Mesodermal cell (in vitro differentiated cells): ENCODE data around the gene PCSK6.

Experiments
- H3K27ac ChIP-seq: 2 replicates; pipeline ENCODE4 v1.7.0; 2013; ENCODE audit warnings: mild to moderate bottlenecking, low read depth, low read length, moderate library complexity; ENCODE audit not compliant: severe bottlenecking
- H3K36me3 ChIP-seq: 2 replicates; pipeline ENCODE4 v1.7.1; 2013; ENCODE audit warnings: mild to moderate bottlenecking, low read length, moderate library complexity; ENCODE audit not compliant: control insufficient read depth, insufficient read depth
- H3K4me1 ChIP-seq: one replicate; pipeline ENCODE4 v1.7.1; 2013; ENCODE audit warnings: mild to moderate bottlenecking, low read length; ENCODE audit not compliant: insufficient read depth, control insufficient read depth, poor library complexity, severe bottlenecking
- H3K4me3 ChIP-seq: 2 replicates; pipeline ENCODE4 v1.7.0; 2013; ENCODE audit warnings: low read length, control low read depth, mild to moderate bottlenecking; ENCODE audit not compliant: insufficient read depth, poor library complexity, severe bottlenecking; ENCODE audit errors: extremely low read depth
- H3K9me3 ChIP-seq: 2 replicates; pipeline ENCODE4 v1.7.1; 2013; ENCODE audit warnings: mild to moderate bottlenecking, low read length, moderate library complexity; ENCODE audit not compliant: control insufficient read depth
- WGBS, 2 experiments: methylation state at CpG; one replicate each; pipeline ENCODE4 v1.1.5; 2013; ENCODE audit warnings: missing lambda C conversion rate in 2 of 2; ENCODE audit not compliant: insufficient coverage in 2 of 2; 5-methylcytosine and 5-hydroxymethylcytosine counted together

Gene PCSK6

GRCh38 chr15:101307048-101307896 lies 182.2 kb downstream of the PCSK6 start:
- H3K9me3 ChIP-seq: no peaks in the 10 kb centered on the region
- 85 to 93% methylated on average over 20 to 22 of the region's 24 CpGs for WGBS, 2 experiments

GRCh38 chr15:101306341-101307047 lies 183.0 kb downstream of the PCSK6 start:
- Histone ChIP-seq H3K27ac (no peak overlapping the region), H3K4me3 (no peak overlapping the region), H3K4me1 (no peaks in the 10 kb centered on the region), H3K9me3 (no peaks in the 10 kb centered on the region), H3K36me3 (no peaks in the 10 kb centered on the region)
- WGBS, 2 experiments: 86 to 92% methylated on average over 9 to 10 of the region's 10 CpGs

More at GRCh38 chr15:101307048-101307896, 182.2 kb downstream of the PCSK6 start:
- H3K4me1 ChIP-seq: no peaks in the 10 kb centered on the region
- H3K36me3 ChIP-seq: no peaks in the 10 kb centered on the region
- no peak overlapping the region for H3K27ac ChIP-seq
- no peak overlapping the region for H3K4me3 ChIP-seq

GRCh38 chr15:101305820-101306255 lies 183.7 kb downstream of the PCSK6 start:
- H3K9me3 ChIP-seq: no peaks in the 10 kb centered on the region
- no peak overlapping the region for H3K4me3 ChIP-seq
- 87 to 96% methylated on average over 7 of the region's 8 CpGs for WGBS, 2 experiments
- no peaks in the 10 kb centered on the region for H3K36me3 ChIP-seq
- no peak overlapping the region for H3K27ac ChIP-seq
- H3K4me1 ChIP-seq: no peaks in the 10 kb centered on the region

- Histone ChIP-seq H3K27ac (no peak overlapping the region), H3K36me3 (no peaks in the 10 kb centered on the region), H3K9me3 (no peaks in the 10 kb centered on the region), H3K4me3 (no peak overlapping the region), H3K4me1 (no peaks in the 10 kb centered on the region)
- WGBS, 2 experiments: 97 to 100% methylated on average over 2 to 3 of the region's 4 CpGs
These were observed 186.1 kb downstream of the PCSK6 start for GRCh38 chr15:101303408-101303807.

GRCh38 chr15:101296418-101297405 lies 192.8 kb downstream of the PCSK6 start:
- Histone ChIP-seq H3K9me3 (no peaks in the 10 kb centered on the region), H3K4me3 (no peak overlapping the region), H3K36me3 (peaks cover 5% of the 10 kb centered on the region), H3K27ac (no peak overlapping the region), H3K4me1 (no peaks in the 10 kb centered on the region)
- WGBS, 2 experiments: 80% methylated on average over 1 of the region's 9 CpGs; no CpG with 5 or more reads in 1 of the 2 experiments

GRCh38 chr15:101295607-101296161 lies 193.8 kb downstream of the PCSK6 start:
- Histone ChIP-seq H3K9me3 (no peaks in the 10 kb centered on the region), H3K4me3 (peak overlapping the region; percentile 83), H3K27ac (peak overlapping the region; percentile 75), H3K4me1 (no peaks in the 10 kb centered on the region), H3K36me3 (peaks cover 8% of the 10 kb centered on the region)
- WGBS, 2 experiments: 67% methylated on average over 7 of the region's 20 CpGs; no CpG with 5 or more reads in 1 of the 2 experiments

- Histone ChIP-seq H3K9me3 (no peaks in the 10 kb centered on the region), H3K27ac (peak within 1 kb of the TSS; percentile 88), H3K36me3 (peaks cover 13% of the 10 kb centered on the region), H3K4me1 (no peaks in the 10 kb centered on the region), H3K4me3 (peak within 1 kb of the TSS; percentile 83)
- 0% methylated on average over 59 to 65 of the region's 87 CpGs for WGBS, 2 experiments
These were observed 194.5 kb downstream of the PCSK6 start, which contains the start of gene SNRPA1 for GRCh38 chr15:101294731-101295606. Gene SNRPA1 (minus strand): TSS chr15:101295248. CDS start chr15:101295178, 70 bp downstream.

- Histone ChIP-seq H3K9me3 (no peaks in the 10 kb centered on the region), H3K4me1 (no peaks in the 10 kb centered on the region), H3K36me3 (peaks cover 29% of the 10 kb centered on the region), H3K4me3 (peak overlapping the region; percentile 83), H3K27ac (no peak overlapping the region)
- 81 to 91% methylated on average over 7 of the region's 10 CpGs for WGBS, 2 experiments
These were observed 196.4 kb downstream of the PCSK6 start for GRCh38 chr15:101293122-101293521.

GRCh38 chr15:101288905-101289513 lies 200.5 kb downstream of the PCSK6 start:
- no peaks in the 10 kb centered on the region for H3K9me3 ChIP-seq
- 90 to 91% methylated on average over 4 of the region's 8 CpGs for WGBS, 2 experiments
- H3K4me1 ChIP-seq: no peaks in the 10 kb centered on the region
- no peak overlapping the region for H3K27ac ChIP-seq
- peaks cover 67% of the 10 kb centered on the region for H3K36me3 ChIP-seq
- H3K4me3 ChIP-seq: no peak overlapping the region
